Esophagus squamous epithelium (tissue), 4 donors: ENCODE results near the gene SSC4D.

Experiments
- POLR2A ChIP-seq, 4 donors: fragments of 450-650 bp; IDR thresholded peaks; one replicate each; pipeline ENCODE4 v1.6.1; 2017; ENCODE audit warnings: antibody characterized with exemption in 4 of 4, mild to moderate bottlenecking in 4 of 4, moderate library complexity in 3 of 4
- TF ChIP-seq, protein P1 (sequence below), 6 experiments: fragments of 450-650 bp in 4 of 6; fragments of 200-600 bp in 2 of 6; sonication (generic) in 2 of 6; IDR thresholded peaks; one replicate each; pipeline ENCODE4 v1.5.1; 2016 to 2019; ENCODE audit warnings: antibody characterized with exemption in 6 of 6, mild to moderate bottlenecking in 4 of 6, moderate library complexity in 4 of 6

DNA sequence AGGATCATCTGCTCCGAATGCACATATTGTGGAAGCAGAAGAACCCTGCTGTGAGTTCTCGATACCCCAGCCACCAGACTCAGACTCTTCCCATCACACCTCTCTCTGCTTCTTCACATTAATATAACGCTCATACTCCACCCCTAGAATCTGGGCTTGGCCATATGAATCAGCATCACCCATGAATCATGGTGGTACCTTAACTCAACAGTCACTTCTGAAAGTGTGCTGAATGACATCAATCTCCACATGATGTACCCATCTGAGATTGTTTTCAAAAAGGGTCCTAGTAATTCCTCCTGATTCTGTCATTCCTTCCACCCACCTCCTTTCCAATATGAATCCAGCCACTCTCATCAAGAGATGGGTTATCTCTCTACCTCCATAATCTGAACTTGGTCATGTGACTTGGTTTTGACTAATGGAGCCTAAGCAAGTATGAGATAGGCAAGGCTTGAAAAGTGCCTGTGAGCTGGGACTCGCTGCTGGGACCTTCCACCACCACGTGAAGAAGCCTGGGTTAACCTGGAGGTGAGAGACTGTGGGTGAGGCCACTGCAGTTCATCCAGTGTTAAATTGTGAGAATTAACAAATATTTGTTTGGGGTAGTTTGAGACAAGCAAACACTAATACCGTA, 66.1 kb downstream of the SSC4D start:
- TF ChIP-seq, protein P1, sequence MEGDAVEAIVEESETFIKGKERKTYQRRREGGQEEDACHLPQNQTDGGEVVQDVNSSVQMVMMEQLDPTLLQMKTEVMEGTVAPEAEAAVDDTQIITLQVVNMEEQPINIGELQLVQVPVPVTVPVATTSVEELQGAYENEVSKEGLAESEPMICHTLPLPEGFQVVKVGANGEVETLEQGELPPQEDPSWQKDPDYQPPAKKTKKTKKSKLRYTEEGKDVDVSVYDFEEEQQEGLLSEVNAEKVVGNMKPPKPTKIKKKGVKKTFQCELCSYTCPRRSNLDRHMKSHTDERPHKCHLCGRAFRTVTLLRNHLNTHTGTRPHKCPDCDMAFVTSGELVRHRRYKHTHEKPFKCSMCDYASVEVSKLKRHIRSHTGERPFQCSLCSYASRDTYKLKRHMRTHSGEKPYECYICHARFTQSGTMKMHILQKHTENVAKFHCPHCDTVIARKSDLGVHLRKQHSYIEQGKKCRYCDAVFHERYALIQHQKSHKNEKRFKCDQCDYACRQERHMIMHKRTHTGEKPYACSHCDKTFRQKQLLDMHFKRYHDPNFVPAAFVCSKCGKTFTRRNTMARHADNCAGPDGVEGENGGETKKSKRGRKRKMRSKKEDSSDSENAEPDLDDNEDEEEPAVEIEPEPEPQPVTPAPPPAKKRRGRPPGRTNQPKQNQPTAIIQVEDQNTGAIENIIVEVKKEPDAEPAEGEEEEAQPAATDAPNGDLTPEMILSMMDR (IDR thresholded peaks at IDR 0.05) = no peak
- TF ChIP-seq POLR2A (IDR thresholded peaks at IDR 0.05) = no peak
